Liver (tissue), 9 donors: ENCODE data around the gene AMZ1. TPM values are rescaled to one million over a fixed set of nuclear protein-coding genes. Genes with fewer than 3 reads are reported as not detected.
"Not testable (repeated sequence)": the region's sequence is repeated elsewhere in the genome, so short reads cannot be mapped to it uniquely, and the experiment has no call there.

ENCODE experiments used
- DNase-seq: peaks from one replicate; pipeline ENCODE4 v3.0.0-alpha.2; 2017; ENCODE audit warnings: low spot score
- H3K27ac ChIP-seq, 2 donors: one replicate each; pipeline ENCODE4 v1.7.0; 2013; ENCODE audit warnings: inconsistent platforms in 2 of 2, low read length in 2 of 2, control low read depth in 1 of 2, low read depth in 1 of 2, mild to moderate bottlenecking in 1 of 2
- H3K27me3 ChIP-seq, 4 donors: one replicate each; pipeline versions ENCODE4 v1.6.1 to v1.7.0; 2013; ENCODE audit warnings: low read length in 3 of 4, inconsistent platforms in 1 of 4, mild to moderate bottlenecking in 1 of 4, moderate library complexity in 1 of 4; ENCODE audit not compliant: control insufficient read depth in 4 of 4, insufficient read depth in 4 of 4
- H3K36me3 ChIP-seq, 4 donors: one replicate each; pipeline versions ENCODE4 v1.6.1 to v1.7.0; 2013; ENCODE audit warnings: low read length in 3 of 4, mild to moderate bottlenecking in 3 of 4, low read depth in 1 of 4, moderate library complexity in 1 of 4; ENCODE audit not compliant: control insufficient read depth in 4 of 4, insufficient read depth in 3 of 4
- H3K4me1 ChIP-seq, 4 donors: one replicate each; pipeline versions ENCODE4 v1.6.1 to v1.7.0; 2013; ENCODE audit warnings: low read length in 3 of 4, mild to moderate bottlenecking in 3 of 4, moderate library complexity in 1 of 4; ENCODE audit not compliant: control insufficient read depth in 4 of 4, insufficient read depth in 4 of 4
- H3K4me3 ChIP-seq, 3 donors: one replicate each; pipeline versions ENCODE4 v1.6.1 to v1.7.0; 2013; ENCODE audit warnings: low read length in 3 of 3, control low read depth in 1 of 3, low read depth in 1 of 3, mild to moderate bottlenecking in 1 of 3
- H3K9ac ChIP-seq, 2 donors: one replicate each; pipeline ENCODE4 v1.7.0; 2013; ENCODE audit warnings: low read length in 2 of 2, mild to moderate bottlenecking in 2 of 2, moderate library complexity in 2 of 2, control low read depth in 1 of 2, low read depth in 1 of 2
- H3K9me3 ChIP-seq, 4 donors: one replicate each; pipeline versions ENCODE4 v1.6.1 to v1.7.0; 2013; ENCODE audit warnings: low read length in 3 of 4; ENCODE audit not compliant: control insufficient read depth in 4 of 4
- ATF3 ChIP-seq: IDR thresholded peaks from 2 replicates; pipeline ENCODE4 v1.6.1; 2016; ENCODE audit warnings: antibody characterized with exemption
- EGR1 ChIP-seq, 2 donors: IDR thresholded peaks; 2 replicates each; pipeline ENCODE4 v1.6.1; 2016 to 2018; ENCODE audit warnings: antibody characterized with exemption in 2 of 2, low read depth in 2 of 2
- FOXA1 ChIP-seq: IDR thresholded peaks from 2 replicates; pipeline ENCODE4 v1.6.1; 2016; ENCODE audit warnings: antibody characterized with exemption
- HNF4A ChIP-seq, 2 donors: conservative IDR thresholded peaks; 2 replicates each; pipeline ENCODE4 v1.6.1; 2016; ENCODE audit warnings: antibody characterized with exemption in 2 of 2, mild to moderate bottlenecking in 2 of 2
- HNF4G ChIP-seq: IDR thresholded peaks from 2 replicates; pipeline ENCODE4 v1.6.1; 2016; ENCODE audit warnings: antibody characterized with exemption
- JUND ChIP-seq, 2 donors: IDR thresholded peaks; 2 replicates each; pipeline ENCODE4 v1.6.1; 2016; ENCODE audit warnings: antibody characterized with exemption in 2 of 2
- MAX ChIP-seq: IDR thresholded peaks from 2 replicates; pipeline ENCODE4 v1.6.1; 2016; ENCODE audit warnings: antibody characterized with exemption
- RAD21 ChIP-seq, 2 donors: IDR thresholded peaks; 2 replicates each; pipeline ENCODE4 v1.6.1; 2016; ENCODE audit warnings: antibody characterized with exemption in 2 of 2, mild to moderate bottlenecking in 2 of 2
- REST ChIP-seq: IDR thresholded peaks from 2 replicates; pipeline ENCODE4 v1.6.1; 2016; ENCODE audit warnings: antibody characterized with exemption, mild to moderate bottlenecking
- RXRA ChIP-seq, 2 donors: IDR thresholded peaks; 2 replicates each; pipeline ENCODE4 v1.6.1; 2017 to 2018; ENCODE audit warnings: antibody characterized with exemption in 2 of 2, mild to moderate bottlenecking in 1 of 2
- TAF1 ChIP-seq: conservative IDR thresholded peaks from 2 replicates; pipeline ENCODE4 v1.6.1; 2016; ENCODE audit warnings: antibody characterized with exemption, mild to moderate bottlenecking
- YY1 ChIP-seq: IDR thresholded peaks from 2 replicates; pipeline ENCODE4 v1.6.1; 2016; ENCODE audit warnings: antibody characterized with exemption, mild to moderate bottlenecking
- WGBS: extraction: QIAGEN DNeasy Blood & Tissue Kit; methylation state at CpG from one replicate; pipeline ENCODE4 v1.1.7; 2013; 5-methylcytosine and 5-hydroxymethylcytosine counted together
- polyA plus RNA-seq, 2 donors: library from polyadenylated mRNA; stranded (reverse) in 1 of 2; unstranded in 1 of 2; fragments of 200-250 nt in 1 of 2; fragments of >200 nt in 1 of 2; fragmentation: Nextera tagmentation in 1 of 2; extraction: Ambion mirVana in 1 of 2; gene quantifications; one replicate each; pipeline versions ENCODE4 v1.2.1 to v1.2.3, GENCODE V29; 2013 to 2015
- total RNA-seq, 2 donors: library from RNA; depleted of rRNA; stranded (reverse); fragments of >200 nt; gene quantifications; one replicate each; pipeline ENCODE4 v1.2.3, GENCODE V29; 2014
- TF ChIP-seq, protein P1 (sequence below): IDR thresholded peaks from 2 replicates; pipeline ENCODE4 v1.6.1; 2016; ENCODE audit warnings: antibody characterized with exemption
- TF ChIP-seq, protein P2 (sequence below): fragments of 150-350 bp; IDR thresholded peaks from 2 replicates; pipeline ENCODE4 v1.5.1; 2017; ENCODE audit warnings: improper control_type of control experiment, low read depth, low read length; ENCODE audit not compliant: missing input control
- donor health status: healthy.
- donor health status: healthy.
- donor health status: healthy.
- donor health status: healthy.
- donor health status: healthy.

AMZ1 gene
- total and polyA plus RNA-seq, 4 donors = 0.10 to 1.3 (median 1.1) TPM; not detected in 1

DNA sequence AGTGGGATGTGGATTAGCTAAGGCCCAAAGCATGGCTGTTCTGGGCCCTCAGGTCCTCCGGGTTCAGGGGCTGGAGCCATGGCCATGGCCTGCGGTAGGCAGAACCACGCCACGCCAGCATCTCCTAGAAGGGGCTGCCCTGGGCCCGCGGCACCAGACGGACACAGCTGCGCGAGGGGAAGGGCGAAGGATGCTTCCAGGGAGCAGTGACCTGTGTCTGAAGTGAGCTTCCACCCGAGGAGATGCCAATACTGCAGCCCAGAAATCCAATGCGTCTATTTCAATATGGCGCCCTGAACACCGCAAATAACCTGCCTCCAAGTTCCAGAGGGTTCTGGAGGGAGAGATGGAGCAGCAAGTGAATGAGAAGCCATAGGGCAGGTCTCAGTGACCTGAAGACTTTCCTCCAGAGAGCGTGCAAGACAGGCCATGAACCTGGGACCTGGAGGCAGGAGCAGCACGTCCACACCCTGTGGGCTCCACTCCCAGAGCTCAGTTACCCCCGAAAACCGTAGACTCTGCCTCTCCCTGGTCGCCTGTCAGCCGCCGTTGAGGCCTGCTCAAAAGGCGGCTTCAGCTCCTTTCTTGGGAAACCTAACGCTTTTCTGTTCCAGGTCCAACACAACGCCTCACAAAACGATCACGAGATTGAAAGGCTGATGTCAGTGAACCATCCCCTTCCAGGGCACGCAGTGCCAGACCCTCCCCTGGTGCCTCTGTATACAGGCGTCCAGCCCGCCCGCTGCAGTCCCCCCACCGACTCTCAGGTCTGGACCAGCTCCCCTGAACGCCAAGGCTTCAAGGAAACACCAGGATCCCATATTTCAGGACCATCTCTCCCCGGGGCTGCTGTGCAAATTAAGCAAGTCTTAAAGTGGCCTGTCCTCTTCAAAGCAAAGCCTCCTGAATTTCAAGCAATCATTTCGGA, 37.4 kb downstream of the AMZ1 start:
- H3K27me3 ChIP-seq = no peaks in the 10 kb centered on the region
- WGBS = 97% methylated on average over 34 of the region's 34 CpGs
- H3K36me3 ChIP-seq = peaks cover 0 to 6% (median under 1%) of the 10 kb centered on the region in 4 donors
- H3K4me3 ChIP-seq = no peak overlapping the region
- H3K27ac ChIP-seq = no peak overlapping the region
- H3K4me1 ChIP-seq = no peaks in the 10 kb centered on the region
- DNase-seq = no peak
- no peaks in the 10 kb centered on the region for H3K9me3 ChIP-seq
- H3K9ac ChIP-seq = no peak overlapping the region
- TF ChIP-seq HNF4G (no peak), MAX (no peak), ATF3 (no peak), RAD21 (IDR thresholded peaks at IDR 0.05) (no peak), TAF1 (no peak), JUND (IDR thresholded peaks at IDR 0.05) (no peak)

- Histone ChIP-seq H3K27me3 (no peaks in the 10 kb centered on the region), H3K36me3 (peaks cover 0 to 8% (median 3%) of the 10 kb centered on the region in 4 donors), H3K4me3 (no peak overlapping the region), H3K9me3 (no peaks in the 10 kb centered on the region), H3K27ac (no peak overlapping the region), H3K9ac (no peak overlapping the region), H3K4me1 (no peaks in the 10 kb centered on the region)
- 92% methylated on average over 18 of the region's 18 CpGs for WGBS
- DNase-seq = no peak
- TF ChIP-seq, protein P1, sequence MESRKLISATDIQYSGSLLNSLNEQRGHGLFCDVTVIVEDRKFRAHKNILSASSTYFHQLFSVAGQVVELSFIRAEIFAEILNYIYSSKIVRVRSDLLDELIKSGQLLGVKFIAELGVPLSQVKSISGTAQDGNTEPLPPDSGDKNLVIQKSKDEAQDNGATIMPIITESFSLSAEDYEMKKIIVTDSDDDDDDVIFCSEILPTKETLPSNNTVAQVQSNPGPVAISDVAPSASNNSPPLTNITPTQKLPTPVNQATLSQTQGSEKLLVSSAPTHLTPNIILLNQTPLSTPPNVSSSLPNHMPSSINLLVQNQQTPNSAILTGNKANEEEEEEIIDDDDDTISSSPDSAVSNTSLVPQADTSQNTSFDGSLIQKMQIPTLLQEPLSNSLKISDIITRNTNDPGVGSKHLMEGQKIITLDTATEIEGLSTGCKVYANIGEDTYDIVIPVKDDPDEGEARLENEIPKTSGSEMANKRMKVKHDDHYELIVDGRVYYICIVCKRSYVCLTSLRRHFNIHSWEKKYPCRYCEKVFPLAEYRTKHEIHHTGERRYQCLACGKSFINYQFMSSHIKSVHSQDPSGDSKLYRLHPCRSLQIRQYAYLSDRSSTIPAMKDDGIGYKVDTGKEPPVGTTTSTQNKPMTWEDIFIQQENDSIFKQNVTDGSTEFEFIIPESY = no peak
- no peak for TF ChIP-seq ATF3
- TF ChIP-seq, protein P2, sequence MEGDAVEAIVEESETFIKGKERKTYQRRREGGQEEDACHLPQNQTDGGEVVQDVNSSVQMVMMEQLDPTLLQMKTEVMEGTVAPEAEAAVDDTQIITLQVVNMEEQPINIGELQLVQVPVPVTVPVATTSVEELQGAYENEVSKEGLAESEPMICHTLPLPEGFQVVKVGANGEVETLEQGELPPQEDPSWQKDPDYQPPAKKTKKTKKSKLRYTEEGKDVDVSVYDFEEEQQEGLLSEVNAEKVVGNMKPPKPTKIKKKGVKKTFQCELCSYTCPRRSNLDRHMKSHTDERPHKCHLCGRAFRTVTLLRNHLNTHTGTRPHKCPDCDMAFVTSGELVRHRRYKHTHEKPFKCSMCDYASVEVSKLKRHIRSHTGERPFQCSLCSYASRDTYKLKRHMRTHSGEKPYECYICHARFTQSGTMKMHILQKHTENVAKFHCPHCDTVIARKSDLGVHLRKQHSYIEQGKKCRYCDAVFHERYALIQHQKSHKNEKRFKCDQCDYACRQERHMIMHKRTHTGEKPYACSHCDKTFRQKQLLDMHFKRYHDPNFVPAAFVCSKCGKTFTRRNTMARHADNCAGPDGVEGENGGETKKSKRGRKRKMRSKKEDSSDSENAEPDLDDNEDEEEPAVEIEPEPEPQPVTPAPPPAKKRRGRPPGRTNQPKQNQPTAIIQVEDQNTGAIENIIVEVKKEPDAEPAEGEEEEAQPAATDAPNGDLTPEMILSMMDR = no peak
- no peak for TF ChIP-seq RXRA (IDR thresholded peaks at IDR 0.05)
- TF ChIP-seq YY1 = no peak
- TF ChIP-seq HNF4A (conservative IDR thresholded peaks at IDR 0.05) = no peak
- no peak for TF ChIP-seq REST
- no peak for TF ChIP-seq FOXA1
- no peak for TF ChIP-seq EGR1 (IDR thresholded peaks at IDR 0.05; ENCODE audit: low read depth in 2 of 2)
Measured at GRCh38 chr7:2726316-2727018, 38.5 kb downstream of the AMZ1 start.

DNA sequence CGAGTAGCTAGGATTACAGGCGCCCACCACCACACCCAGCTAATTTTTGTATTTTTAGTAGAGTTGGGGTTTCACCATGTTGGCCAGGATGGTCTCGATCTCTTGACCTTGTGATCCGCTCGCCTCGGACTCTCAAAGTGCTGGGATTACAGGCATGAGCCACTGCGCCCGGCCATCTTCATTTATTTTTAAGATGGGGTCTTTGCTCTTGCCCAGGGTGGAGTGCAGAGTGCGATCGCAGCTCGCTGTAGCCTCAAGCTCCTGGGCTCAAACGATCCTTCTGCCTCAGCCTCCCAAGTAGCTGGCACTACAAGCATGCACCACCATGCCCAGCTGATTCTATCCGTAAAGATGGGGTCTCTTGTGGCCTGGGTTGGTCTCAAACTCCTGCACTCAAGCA, 39.2 kb downstream of the AMZ1 start:
- H3K4me1 ChIP-seq, H3K36me3 ChIP-seq, H3K9me3 ChIP-seq, H3K27ac ChIP-seq, H3K27me3 ChIP-seq, H3K4me3 ChIP-seq, DNase-seq, H3K9ac ChIP-seq: not testable (repeated sequence)
- 89% methylated on average over 13 of the region's 13 CpGs for WGBS
